Measurements from ENCODE around the gene SRRT. TPM values are rescaled to one million over a fixed set of nuclear protein-coding genes. Genes with fewer than 3 reads are reported as not detected.
"Not testable (repeated sequence)": the region's sequence is repeated elsewhere in the genome, so short reads cannot be mapped to it uniquely, and the experiment has no call there.

SRRT gene
- total and polyA plus RNA-seq, 2 of the 4 experiments (the other 2 are of a cell fraction): 41.4 to 93.5 TPM

- H3K4me3 ChIP-seq (ENCODE audit: insufficient read depth, low read depth, low read length); H3K4ac ChIP-seq (ENCODE audit: low read depth, low read length); H4K91ac ChIP-seq (ENCODE audit: insufficient read depth, low read depth, low read length); H3K14ac ChIP-seq (replicated peaks; ENCODE audit: low read depth, low read length); H3K56ac ChIP-seq (ENCODE audit: extremely low read depth, insufficient read depth, low read length); H2BK20ac ChIP-seq (ENCODE audit: low read depth, low read length); BruUV-seq (replicated peaks); H3K9me1 ChIP-seq (ENCODE audit: insufficient read depth, low read length); DNase-seq; H2AFZ ChIP-seq (replicated peaks; ENCODE audit: low read length, poor library complexity); CTCF ChIA-PET; in situ Hi-C loops (cut with MboI; ENCODE audit: low sequenced_read_pairs); H3K18ac ChIP-seq (ENCODE audit: low read depth, low read length); H4K5ac ChIP-seq (ENCODE audit: low read depth, low read length); intact Hi-C loops (cut with micrococcal nuclease); POLR2A ChIA-PET (ENCODE audit: unreplicated experiment); H2BK5ac ChIP-seq (ENCODE audit: low read depth, low read length, poor library complexity, severe bottlenecking); H3K9ac ChIP-seq (ENCODE audit: low read depth, low read length); dilution Hi-C loops (cut with HindIII; ENCODE audit: low sequenced_read_pairs, unreplicated experiment); H3K36me3 ChIP-seq (ENCODE audit: control insufficient read depth, insufficient read depth, low read length); H4K8ac ChIP-seq (ENCODE audit: low read depth in 2 of 2, low read length in 2 of 2); H3K4me2 ChIP-seq (ENCODE audit: low read depth, low read length); H3K23ac ChIP-seq (ENCODE audit: low read depth, low read length); H2BK15ac ChIP-seq (ENCODE audit: low read depth, low read length); H3K79me1 ChIP-seq (ENCODE audit: low read depth in 1 of 2, low read length in 2 of 2); H3K27ac ChIP-seq (ENCODE audit: insufficient read depth, low read length); ATAC-seq (ENCODE audit: low read depth); H2AK5ac ChIP-seq (ENCODE audit: low read depth, low read length); H3K9me3 ChIP-seq (ENCODE audit: control insufficient read depth, insufficient read depth, low read length); H3K4me1 ChIP-seq (ENCODE audit: control insufficient read depth, insufficient read depth, low read length); H2AK9ac ChIP-seq (replicated peaks; ENCODE audit: low read depth, low read length, poor library complexity); H4K20me1 ChIP-seq (ENCODE audit: insufficient read depth, low read length); H2BK120ac ChIP-seq (ENCODE audit: low read depth, low read length): not testable (repeated sequence)
- H3K27me3 ChIP-seq (ENCODE audit: control insufficient read depth, insufficient read depth, low read length): peaks cover 12% of the 10 kb centered on the region
- 33% methylated on average over 1 of the region's 4 CpGs; no CpG with 5 or more reads in 1 of the 2 experiments for WGBS, 2 experiments (ENCODE audit: extremely low coverage in 2 of 2, insufficient read length in 1 of 2)
These were observed 48.7 kb downstream of the SRRT start for GRCh38 chr7:100923616-100924015.
